GM12878 (cell line): ENCODE data around the gene TNFSF11.

ENCODE experiments used
- CTCF ChIP-seq, 3 experiments: IDR thresholded peaks in 2 of 3; conservative IDR thresholded peaks in 1 of 3; 2 replicates each; pipeline ENCODE4 v1.5.1; 2011; ENCODE audit warnings: low read depth in 3 of 3, low read length in 3 of 3, mild to moderate bottlenecking in 3 of 3, control low read depth in 2 of 3, moderate library complexity in 2 of 3, inconsistent platforms in 1 of 3, mixed read lengths in 1 of 3; ENCODE audit not compliant: control insufficient read depth in 2 of 3, insufficient read depth in 1 of 3; ENCODE audit errors: extremely low read depth in 1 of 3
- E4F1 ChIP-seq: fragments of 450-650 bp; IDR thresholded peaks from 2 replicates; pipeline ENCODE4 v1.6.1; 2018; ENCODE audit warnings: borderline replicate concordance, mild to moderate bottlenecking; ENCODE audit not compliant: partially characterized antibody
- MAX ChIP-seq: IDR thresholded peaks from 2 replicates; pipeline ENCODE4 v1.6.1; 2012; ENCODE audit warnings: low read depth, low read length, improper control_type of control experiment
- POLR2AphosphoS5 ChIP-seq: IDR thresholded peaks from 2 replicates; pipeline ENCODE4 v1.6.1; 2011; ENCODE audit warnings: mild to moderate bottlenecking, low read length, inconsistent platforms

- TF ChIP-seq CTCF (IDR thresholded peaks at IDR 0.05 in 2 of 3, conservative IDR thresholded peaks at IDR 0.05 in 1 of 3; ENCODE audit: control insufficient read depth in 2 of 3, extremely low read depth in 1 of 3, insufficient read depth in 1 of 3, low read depth in 3 of 3, low read length in 3 of 3) (no peak), E4F1 (no peak), MAX (no peak), POLR2AphosphoS5 (no peak)
These were observed 59.5 kb downstream of the TNFSF11 start for GRCh38 chr13:42633495-42633894.
